Upper lobe of left lung (tissue), 6 donors: Measurements from ENCODE around the gene ISLR. TPM values are rescaled to one million over a fixed set of nuclear protein-coding genes. Genes with fewer than 3 reads are reported as not detected.
A peak's percentile ranks its signal among the peaks of the same experiment; 100 is the strongest.

Experiments used
- ATAC-seq, 2 donors: fragments of 200-7000 bp; cut with Tn5 transposase; one replicate each; pipeline ENCODE4 v1.9.1; 2022; ENCODE audit warnings: mild to moderate bottlenecking in 2 of 2, moderate library complexity in 2 of 2; ENCODE audit not compliant: low FRiP score in 2 of 2
- DNase-seq, 2 donors: peaks; one replicate each; pipeline ENCODE4 v3.0.0-alpha.2; 2019 to 2020
- H3K27ac ChIP-seq, 4 donors: fragments of 200-600 bp; sonication (generic); one replicate each; pipeline ENCODE4 v1.5.1; 2016 to 2019
- H3K27me3 ChIP-seq, 4 donors: fragments of 200-600 bp; sonication (generic); one replicate each; pipeline ENCODE4 v1.5.1; 2017 to 2019
- H3K36me3 ChIP-seq, 4 donors: fragments of 200-600 bp; sonication (generic); one replicate each; pipeline ENCODE4 v1.5.1; 2016 to 2019
- H3K4me1 ChIP-seq, 4 donors: fragments of 200-600 bp; sonication (generic); one replicate each; pipeline ENCODE4 v1.5.1; 2018 to 2019
- H3K4me3 ChIP-seq, 4 donors: fragments of 200-600 bp; sonication (generic); one replicate each; pipeline ENCODE4 v1.5.1; 2017 to 2019; ENCODE audit warnings: mild to moderate bottlenecking in 2 of 4, moderate library complexity in 1 of 4
- H3K9me3 ChIP-seq, 4 donors: fragments of 200-600 bp; sonication (generic); one replicate each; pipeline ENCODE4 v1.5.1; 2018 to 2019
- EP300 ChIP-seq, 4 donors: sonication (generic); formaldehyde crosslinking; IDR thresholded peaks; one replicate each; pipeline ENCODE4 v1.5.1; 2017; ENCODE audit warnings: antibody characterized with exemption in 4 of 4, control low read depth in 2 of 4
- POLR2A ChIP-seq, 4 donors: fragments of 450-650 bp; IDR thresholded peaks; one replicate each; pipeline ENCODE4 v1.5.1; 2016 to 2017; ENCODE audit warnings: antibody characterized with exemption in 4 of 4, mild to moderate bottlenecking in 2 of 4
- POLR2AphosphoS5 ChIP-seq, 2 donors: sonication (generic); formaldehyde crosslinking; IDR thresholded peaks; one replicate each; pipeline ENCODE4 v1.5.1; 2017; ENCODE audit warnings: antibody characterized with exemption in 2 of 2
- WGBS, 2 donors: methylation state at CpG; one replicate each; pipeline ENCODE4 v1.1.5; 2017 to 2018; 5-methylcytosine and 5-hydroxymethylcytosine counted together
- total RNA-seq, 6 donors: library from RNA; depleted of rRNA in 4 of 6; stranded (reverse); fragments of >200 nt in 4 of 6; gene quantifications; one replicate each; pipeline versions ENCODE4 v1.1.0 to v1.2.1, GENCODE V29; 2016 to 2021
- TF ChIP-seq, protein P1 (sequence below), 6 experiments: fragments of 450-650 bp in 4 of 6; fragments of 200-600 bp in 2 of 6; sonication (generic) in 2 of 6; IDR thresholded peaks; one replicate each; pipeline ENCODE4 v1.5.1; 2016 to 2019; ENCODE audit warnings: antibody characterized with exemption in 6 of 6
- donor health status: DM: no; HTN: no; CAD: no; lungs with moderate emphysema.
- donor health status: DM: no; HTN: yes; CAD: no; lungs with severe emphysema.

Gene ISLR
- total RNA-seq, 6 donors from 2014 or later, result 11.5 to 48.4 (median 21.3) TPM

DNA sequence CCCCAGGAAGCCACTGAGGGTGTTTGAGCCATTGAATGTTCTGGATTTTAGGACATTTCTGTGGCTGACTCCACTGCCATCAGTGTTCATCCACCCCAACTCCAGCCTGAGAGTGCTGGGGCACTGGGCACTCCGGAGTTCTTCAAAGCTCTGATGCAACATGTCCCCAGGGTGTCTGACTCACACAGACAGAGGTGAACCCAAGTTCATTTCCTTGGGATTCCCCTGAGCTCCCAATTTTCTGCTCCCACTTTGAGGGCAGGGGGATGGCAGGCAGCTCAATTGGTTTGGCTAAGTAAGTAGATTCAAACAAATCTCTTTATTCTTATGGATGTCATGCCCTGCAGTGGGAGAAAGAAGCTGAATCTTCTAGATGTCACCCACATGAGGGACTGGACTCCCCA is 26.9 kb downstream of the ISLR start:
- ATAC-seq, result peak in 1 of 2 donors; percentile 52
- peak in 1 of 2 donors; percentile 55 for DNase-seq
- Histone ChIP-seq H3K9me3 (no peaks in the 10 kb centered on the region), H3K27ac (no peak overlapping the region), H3K36me3 (no peaks in the 10 kb centered on the region), H3K27me3 (no peaks in the 10 kb centered on the region), H3K4me3 (no peak overlapping the region), H3K4me1 (peaks cover 9 to 22% (median 15%) of the 10 kb centered on the region in 4 donors)
- no peak for TF ChIP-seq POLR2AphosphoS5 (IDR thresholded peaks at IDR 0.05)
- TF ChIP-seq, protein P1, sequence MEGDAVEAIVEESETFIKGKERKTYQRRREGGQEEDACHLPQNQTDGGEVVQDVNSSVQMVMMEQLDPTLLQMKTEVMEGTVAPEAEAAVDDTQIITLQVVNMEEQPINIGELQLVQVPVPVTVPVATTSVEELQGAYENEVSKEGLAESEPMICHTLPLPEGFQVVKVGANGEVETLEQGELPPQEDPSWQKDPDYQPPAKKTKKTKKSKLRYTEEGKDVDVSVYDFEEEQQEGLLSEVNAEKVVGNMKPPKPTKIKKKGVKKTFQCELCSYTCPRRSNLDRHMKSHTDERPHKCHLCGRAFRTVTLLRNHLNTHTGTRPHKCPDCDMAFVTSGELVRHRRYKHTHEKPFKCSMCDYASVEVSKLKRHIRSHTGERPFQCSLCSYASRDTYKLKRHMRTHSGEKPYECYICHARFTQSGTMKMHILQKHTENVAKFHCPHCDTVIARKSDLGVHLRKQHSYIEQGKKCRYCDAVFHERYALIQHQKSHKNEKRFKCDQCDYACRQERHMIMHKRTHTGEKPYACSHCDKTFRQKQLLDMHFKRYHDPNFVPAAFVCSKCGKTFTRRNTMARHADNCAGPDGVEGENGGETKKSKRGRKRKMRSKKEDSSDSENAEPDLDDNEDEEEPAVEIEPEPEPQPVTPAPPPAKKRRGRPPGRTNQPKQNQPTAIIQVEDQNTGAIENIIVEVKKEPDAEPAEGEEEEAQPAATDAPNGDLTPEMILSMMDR (IDR thresholded peaks at IDR 0.05), result no peak
- TF ChIP-seq POLR2A (IDR thresholded peaks at IDR 0.05), result no peak
- no peak for TF ChIP-seq EP300 (IDR thresholded peaks at IDR 0.05)
- 13% methylated on average over 1 of the region's 1 CpG; no CpG with 5 or more reads in 1 of the 2 donors for WGBS, 2 donors

DNA sequence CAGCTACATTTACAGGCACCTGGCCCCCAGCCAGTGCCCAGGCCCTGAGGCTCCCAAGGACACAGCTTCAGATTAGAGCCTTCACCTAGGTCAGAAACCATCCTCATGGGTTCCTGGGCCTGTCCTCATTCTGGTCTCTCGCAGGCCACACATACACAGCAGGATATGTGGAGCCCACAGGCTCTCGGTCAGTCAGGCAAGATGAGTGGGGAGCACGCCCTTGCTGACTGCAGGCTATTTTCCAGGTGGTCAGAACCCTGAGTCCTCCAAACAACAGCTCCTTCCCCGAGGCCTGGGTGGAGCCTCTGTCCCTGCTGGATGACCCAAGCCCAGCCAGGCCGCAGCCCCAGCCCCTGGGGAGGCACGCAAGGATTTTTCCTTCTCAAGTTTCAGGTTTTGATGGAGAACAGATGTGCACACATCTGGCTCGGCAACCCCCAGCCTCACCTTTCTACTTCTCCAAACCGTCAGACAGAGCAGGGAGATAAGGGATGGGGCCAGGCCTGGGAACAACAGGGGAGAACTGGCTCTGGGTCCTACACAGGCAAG is 27.4 kb downstream of the ISLR start:
- TF ChIP-seq POLR2A (IDR thresholded peaks at IDR 0.05) (no peak), POLR2AphosphoS5 (IDR thresholded peaks at IDR 0.05) (no peak), EP300 (IDR thresholded peaks at IDR 0.05) (no peak)
- TF ChIP-seq, protein P1 (IDR thresholded peaks at IDR 0.05), result no peak
- no peak overlapping the region for H3K4me3 ChIP-seq
- no peak for DNase-seq
- H3K27me3 ChIP-seq, result no peaks in the 10 kb centered on the region
- 86 to 90% methylated on average over 3 to 8 of the region's 8 CpGs for WGBS, 2 donors
- no peak overlapping the region for H3K27ac ChIP-seq
- no peaks in the 10 kb centered on the region for H3K9me3 ChIP-seq
- peak in 1 of 2 donors; percentile 28 for ATAC-seq
- H3K4me1 ChIP-seq, result peaks cover 7 to 22% (median 12%) of the 10 kb centered on the region in 4 donors
- H3K36me3 ChIP-seq, result no peaks in the 10 kb centered on the region

DNA sequence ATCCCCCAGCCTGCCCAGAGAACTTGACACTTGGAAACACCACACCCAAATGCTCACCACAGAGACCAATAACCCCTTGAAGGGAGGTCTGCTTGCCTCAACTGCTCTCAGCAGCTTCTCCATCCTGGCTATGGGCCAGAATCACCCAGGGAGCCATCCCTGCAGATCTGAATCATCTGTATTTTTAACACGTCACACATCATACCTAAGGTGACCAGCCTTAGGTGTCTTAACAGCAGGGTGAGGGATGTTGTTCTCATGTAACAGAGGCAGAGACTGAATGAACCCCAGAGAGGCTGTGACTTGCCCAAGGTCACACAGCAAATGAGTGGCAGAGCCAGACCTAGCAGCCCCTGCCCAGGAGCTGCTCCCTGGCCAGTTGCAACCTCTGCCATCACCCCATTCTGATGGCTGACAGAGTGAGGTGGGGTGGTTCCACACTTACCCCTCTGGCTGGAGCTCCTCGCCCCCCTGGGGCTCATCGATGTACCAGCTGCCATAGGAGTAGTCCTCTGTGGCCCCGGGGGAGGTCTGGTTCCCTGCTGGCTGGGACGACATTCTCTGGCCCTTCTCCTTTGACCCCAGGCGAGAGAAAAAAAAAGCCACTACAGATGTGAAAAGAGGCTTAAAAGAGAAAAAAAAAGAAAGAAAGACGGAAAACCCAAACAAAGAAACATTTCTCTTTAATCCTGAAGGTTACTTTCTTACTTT is 28.4 kb downstream of the ISLR start:
- TF ChIP-seq POLR2AphosphoS5 (IDR thresholded peaks at IDR 0.05) (no peak), EP300 (IDR thresholded peaks at IDR 0.05) (no peak), POLR2A (IDR thresholded peaks at IDR 0.05) (no peak)
- TF ChIP-seq, protein P1 (IDR thresholded peaks at IDR 0.05), result no peak
- no peak overlapping the region for H3K27ac ChIP-seq
- no peak for ATAC-seq
- H3K4me3 ChIP-seq, result no peak overlapping the region
- WGBS, 2 donors, result 57 to 71% methylated on average over 5 to 7 of the region's 7 CpGs
- no peaks in the 10 kb centered on the region for H3K36me3 ChIP-seq
- H3K4me1 ChIP-seq, result peaks cover 0 to 14% (median 3%) of the 10 kb centered on the region in 4 donors
- no peaks in the 10 kb centered on the region for H3K27me3 ChIP-seq
- no peak for DNase-seq
- H3K9me3 ChIP-seq, result no peaks in the 10 kb centered on the region

DNA sequence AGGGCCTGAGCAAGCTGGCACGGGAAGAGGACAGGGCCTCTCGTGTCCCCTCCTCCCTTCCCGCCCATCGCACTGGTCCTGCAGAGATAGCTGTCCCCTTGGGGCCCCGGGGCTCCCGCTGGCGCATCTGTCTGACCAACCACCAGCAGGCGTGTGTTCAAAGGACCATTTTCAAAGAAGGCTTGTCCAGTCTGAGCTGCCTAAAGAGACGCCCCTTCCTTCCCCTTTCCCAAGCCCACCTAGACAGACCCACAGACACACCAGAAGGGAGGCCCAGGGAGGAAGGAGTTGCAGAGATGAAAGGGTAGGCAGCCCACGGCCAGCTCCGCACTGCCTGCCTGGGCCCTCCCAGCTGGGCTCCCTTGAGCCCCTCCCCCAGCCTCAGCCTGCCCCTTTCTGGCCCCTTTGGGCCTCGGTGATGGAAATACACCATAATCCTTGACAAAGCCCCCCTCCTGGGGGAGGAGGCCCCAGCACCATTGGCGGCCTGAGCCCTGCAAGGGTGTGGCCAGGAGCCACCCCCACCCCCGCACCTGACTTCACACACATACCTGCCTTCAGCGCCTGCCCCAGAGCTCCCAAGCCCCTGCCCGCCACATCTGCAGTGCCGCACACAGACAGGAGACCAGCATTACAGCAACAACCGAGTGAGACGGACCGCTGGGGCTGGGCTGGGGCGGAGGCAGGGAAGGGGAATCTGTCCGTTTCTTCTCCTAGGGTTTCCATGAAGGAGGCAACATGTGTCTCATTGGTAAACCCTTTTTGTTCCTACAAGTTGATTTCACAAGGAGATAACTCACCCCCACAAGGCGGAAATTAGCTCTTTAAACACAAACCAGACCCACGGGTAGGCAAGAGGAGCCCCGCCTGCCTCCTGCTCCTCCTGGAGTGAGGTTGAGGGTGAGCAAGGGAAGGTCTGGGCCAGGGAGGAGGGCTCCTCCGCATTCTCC is 29.2 kb downstream of the ISLR start, which contains the start of gene STRA6:
STRA6 (minus strand) TSS at position 336 of the 950 bp plus-strand sequence. CDS start 520 bp downstream, outside the sequence.
- 48 to 66% methylated on average over 16 to 26 of the region's 26 CpGs for WGBS, 2 donors
- Histone ChIP-seq H3K27ac (no peak within 1 kb of the TSS), H3K9me3 (no peaks in the 10 kb centered on the region), H3K4me1 (peaks cover 0 to 14% (median 3%) of the 10 kb centered on the region in 4 donors), H3K27me3 (no peaks in the 10 kb centered on the region), H3K4me3 (no peak within 1 kb of the TSS), H3K36me3 (no peaks in the 10 kb centered on the region)
- ATAC-seq (no peak), DNase-seq (no peak)
- TF ChIP-seq POLR2AphosphoS5 (IDR thresholded peaks at IDR 0.05) (no peak), EP300 (IDR thresholded peaks at IDR 0.05) (no peak), POLR2A (IDR thresholded peaks at IDR 0.05) (no peak)
- TF ChIP-seq, protein P1 (IDR thresholded peaks at IDR 0.05), result no peak
